Stimulated activated naive CD4-positive, alpha-beta T cell (primary cell): ENCODE data around the gene RGS7.
"Not testable (repeated sequence)": the region's sequence is repeated elsewhere in the genome, so short reads cannot be mapped to it uniquely, and the experiment has no call there.

Experiments used
- DNase-seq, 6 experiments: peaks; one replicate each; lab custom pipeline; 2025; lab: John Stamatoyannopoulos, UW

RGS7 gene

GRCh38 chr1:241271427-241271826 is 85.6 kb downstream of the RGS7 start:
- DNase-seq = no peak

DNA sequence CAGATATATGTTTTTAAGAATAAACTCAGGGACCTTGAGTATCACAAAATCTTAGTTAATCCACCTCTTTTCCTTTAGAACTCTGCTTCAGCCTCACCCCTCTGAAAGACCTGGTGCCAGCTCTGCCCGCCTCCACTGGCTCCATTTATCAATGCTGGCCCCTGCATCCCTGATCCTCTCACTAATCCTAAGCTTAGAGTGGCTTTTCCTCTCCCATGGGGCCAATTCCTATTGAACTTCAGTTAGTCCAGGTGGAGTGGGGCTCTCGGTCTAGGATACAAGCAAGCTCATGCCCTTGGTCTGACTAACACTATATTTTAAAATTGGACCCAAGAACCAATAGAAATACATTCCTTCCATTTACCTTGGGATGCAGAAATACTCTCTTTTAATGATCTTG is 87.0 kb downstream of the RGS7 start:
- DNase-seq = no peak

DNA sequence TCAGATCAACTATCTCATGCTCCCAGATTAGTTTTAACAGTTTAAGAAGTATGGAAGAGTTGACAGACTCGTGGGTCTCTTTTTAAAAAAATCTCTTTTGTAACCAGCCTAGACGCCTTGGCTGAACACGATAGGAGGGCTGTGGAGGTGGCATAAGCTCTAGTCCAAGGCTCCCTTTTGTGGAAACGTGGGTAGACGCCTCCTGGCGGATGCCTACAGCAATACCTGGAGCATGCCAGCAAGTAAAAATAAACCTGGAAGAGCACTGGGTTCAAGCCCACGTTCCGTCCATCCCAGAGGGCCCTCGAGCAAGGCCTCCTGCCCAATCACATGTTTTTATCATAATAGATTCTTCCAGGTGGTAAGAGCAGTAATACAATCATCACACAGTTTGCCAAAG is 87.9 kb downstream of the RGS7 start:
- no peak for DNase-seq

- DNase-seq = no peak
These were observed 90.9 kb downstream of the RGS7 start for GRCh38 chr1:241266121-241266520.

DNA sequence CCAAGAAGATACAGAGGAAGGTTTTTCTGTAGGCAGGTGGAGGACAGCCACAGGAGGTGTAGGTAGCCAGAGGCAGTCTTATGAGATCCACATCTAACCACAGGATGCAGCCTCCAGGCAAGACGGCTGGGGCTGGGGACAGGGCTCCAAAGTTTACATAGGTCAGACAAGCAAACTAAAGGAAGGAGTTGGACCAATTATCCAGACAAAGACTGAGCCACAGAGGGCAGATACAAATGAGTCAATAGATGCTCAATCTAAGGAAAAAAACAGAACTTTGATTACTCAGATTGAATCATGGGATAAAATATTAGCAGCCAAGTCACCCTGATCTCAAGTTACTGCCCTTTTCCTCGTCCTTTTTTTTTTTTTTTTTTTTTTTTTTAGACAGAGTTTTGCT is 91.6 kb downstream of the RGS7 start:
- DNase-seq = no peak

GRCh38 chr1:241263346-241263745 is 93.7 kb downstream of the RGS7 start:
- no peak for DNase-seq

DNA sequence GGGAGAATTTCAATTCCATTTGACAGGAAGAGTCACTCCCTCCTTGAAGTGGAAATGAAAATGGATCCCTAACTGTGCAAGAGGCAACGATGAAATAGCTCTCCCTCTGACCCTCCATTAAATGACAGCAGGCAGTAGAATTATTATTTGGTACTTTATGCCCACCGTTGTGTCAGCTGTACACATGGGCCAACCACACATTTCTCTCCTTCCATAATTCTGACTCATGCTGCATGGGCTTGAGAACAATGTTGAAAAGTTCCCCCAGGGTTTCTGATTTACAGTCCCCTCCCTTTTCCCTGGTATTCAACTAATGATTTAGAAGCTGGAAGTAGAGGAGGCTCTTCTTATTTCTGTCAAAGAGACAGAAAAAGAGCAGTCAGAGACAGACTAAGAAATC is 103.5 kb downstream of the RGS7 start:
- DNase-seq = no peak

DNA sequence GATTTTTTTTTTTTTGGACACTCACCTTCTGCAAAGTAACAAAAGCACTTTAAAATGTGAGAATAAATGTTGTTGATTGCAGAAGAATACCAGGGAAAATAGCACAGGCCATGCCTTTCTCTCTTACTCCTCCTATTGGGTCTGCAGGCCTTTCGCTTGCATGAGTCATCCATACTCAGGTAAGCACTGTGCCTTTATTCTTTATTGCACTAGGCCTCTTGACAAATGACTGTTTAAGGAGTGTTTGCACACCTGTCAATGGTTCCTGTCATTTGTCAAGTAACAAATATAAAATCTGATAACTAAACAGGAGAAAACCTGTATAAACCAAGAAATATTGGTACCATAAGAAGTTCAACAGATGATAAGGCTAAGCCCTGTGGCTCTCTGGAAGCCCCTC is 106.5 kb downstream of the RGS7 start:
- DNase-seq = no peak

- no peak for DNase-seq
These were observed 116.9 kb downstream of the RGS7 start for GRCh38 chr1:241240069-241240468.

- no peak for DNase-seq
These were observed 119.1 kb downstream of the RGS7 start for GRCh38 chr1:241237873-241238272.

- no peak for DNase-seq
These were observed 121.6 kb downstream of the RGS7 start for GRCh38 chr1:241235256-241235897.

DNA sequence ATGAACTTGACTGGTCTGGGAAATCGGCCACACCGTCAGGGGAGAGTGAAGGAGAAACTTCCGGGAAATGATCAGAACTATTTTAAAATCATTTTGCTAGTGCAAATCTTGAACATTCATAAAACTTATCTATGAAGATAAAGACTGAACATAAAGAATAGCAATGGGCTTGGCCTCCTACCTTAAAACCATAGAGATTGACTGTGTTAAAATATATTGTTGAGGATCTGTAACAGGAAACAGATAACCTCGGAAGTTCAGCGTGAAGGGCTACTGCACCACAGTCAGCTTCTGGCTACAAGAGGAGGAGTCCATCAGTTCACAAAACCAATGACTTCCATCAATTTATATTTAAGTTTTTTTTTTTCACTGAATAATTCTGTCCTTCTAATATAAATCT is 127.3 kb downstream of the RGS7 start:
- no peak for DNase-seq

DNA sequence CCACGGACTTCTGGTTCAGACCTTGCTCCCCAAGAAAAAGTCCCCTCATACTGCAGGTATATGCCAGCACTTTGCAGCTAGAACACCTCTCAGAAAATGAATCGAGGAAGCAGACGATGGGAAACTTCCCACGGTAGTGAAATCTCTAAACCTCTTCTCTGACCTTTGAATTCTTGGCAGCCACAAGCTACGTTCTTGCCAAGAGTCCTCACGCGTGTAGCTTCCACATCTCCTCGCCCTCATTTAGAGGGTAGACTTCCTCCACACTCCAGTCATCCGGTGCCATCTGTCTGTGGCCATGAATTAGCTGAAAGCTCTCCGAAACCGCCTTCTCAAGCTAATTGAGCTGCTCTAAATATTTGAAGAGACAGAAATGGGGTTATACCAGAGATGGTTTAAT is 127.8 kb downstream of the RGS7 start:
- no peak for DNase-seq

DNA sequence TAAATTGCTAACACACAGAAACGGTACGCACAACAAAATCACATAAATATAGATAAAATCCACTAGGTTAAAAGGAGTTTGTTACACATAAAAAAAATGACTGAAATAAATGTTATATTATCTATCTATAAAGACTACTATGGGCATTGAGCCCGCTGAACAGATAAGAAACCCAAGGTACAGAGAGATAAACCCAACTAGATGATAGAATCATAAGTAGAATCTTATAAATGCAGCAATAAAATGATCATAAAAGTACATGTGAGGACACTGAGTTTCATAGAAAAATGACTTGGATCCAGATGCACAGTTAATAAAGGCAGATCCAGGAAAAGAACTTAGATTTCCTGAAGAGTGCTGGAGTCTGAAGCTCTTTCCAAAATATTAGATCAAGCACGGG is 128.7 kb downstream of the RGS7 start:
- DNase-seq = no peak

DNA sequence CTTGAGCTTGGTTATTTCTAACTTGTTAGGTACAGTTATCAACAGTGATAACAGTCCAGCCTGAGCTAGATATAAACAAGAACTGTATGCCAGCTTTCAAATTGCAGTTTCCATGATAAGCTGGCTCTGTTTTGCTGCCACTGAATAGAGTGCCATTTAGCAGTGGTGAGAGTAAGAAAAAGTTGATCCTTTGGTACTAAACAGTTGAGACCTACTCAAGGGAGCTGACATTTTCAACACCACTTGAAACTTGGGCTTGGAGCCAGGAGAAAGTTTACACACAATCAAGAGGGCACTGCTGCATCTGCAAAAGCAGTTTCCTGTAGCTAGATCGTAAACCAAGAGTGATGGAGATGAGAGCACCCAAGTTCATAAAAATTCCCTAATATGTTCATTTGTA is 131.3 kb downstream of the RGS7 start:
- no peak for DNase-seq

- DNase-seq = not testable (repeated sequence)
These were observed 132.8 kb downstream of the RGS7 start for GRCh38 chr1:241224189-241224588.

DNA sequence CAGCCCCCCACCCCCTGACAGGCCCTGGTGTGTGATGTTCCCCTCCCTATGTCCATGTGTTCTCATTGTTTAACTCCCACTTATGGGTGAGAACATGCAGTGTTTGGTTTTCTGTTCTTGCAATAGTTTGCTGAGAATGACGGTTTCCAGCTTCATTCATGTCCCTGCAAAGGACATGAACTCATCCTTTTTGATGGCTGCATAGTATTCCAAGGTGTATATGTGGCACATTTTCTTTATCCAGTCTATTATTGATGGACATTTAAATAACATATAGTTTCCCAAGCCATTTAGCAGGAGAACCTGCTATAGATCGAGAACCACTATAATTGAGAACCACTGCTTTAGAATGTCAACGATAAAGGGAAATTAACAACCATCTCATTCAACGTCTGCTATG is 134.2 kb downstream of the RGS7 start:
- DNase-seq = not testable (repeated sequence)

- DNase-seq = no peak
These were observed 135.7 kb downstream of the RGS7 start for GRCh38 chr1:241221319-241221718.

DNA sequence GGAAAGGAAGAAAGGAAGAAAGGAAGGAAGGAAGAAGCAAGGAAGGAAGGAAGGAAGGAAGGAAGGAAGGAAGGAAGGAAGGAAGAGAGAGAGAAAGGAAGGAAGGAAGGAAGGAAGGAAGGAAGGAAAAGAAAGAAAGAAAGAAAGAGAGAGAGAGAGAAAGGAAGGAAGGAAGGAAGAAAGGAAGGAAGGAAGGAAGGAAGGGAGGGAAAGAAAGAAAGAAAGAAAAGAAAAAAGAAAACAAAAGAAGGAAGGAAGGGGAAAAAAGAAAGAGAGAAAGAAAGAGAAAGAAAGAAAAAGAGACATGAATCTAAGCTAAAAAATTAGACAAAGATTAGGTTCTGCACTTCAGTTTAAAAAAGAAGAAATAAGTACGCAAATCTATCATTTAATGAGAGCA is 136.1 kb downstream of the RGS7 start:
- DNase-seq = not testable (repeated sequence)

GRCh38 chr1:241219449-241219848 is 137.6 kb downstream of the RGS7 start:
- no peak for DNase-seq

DNA sequence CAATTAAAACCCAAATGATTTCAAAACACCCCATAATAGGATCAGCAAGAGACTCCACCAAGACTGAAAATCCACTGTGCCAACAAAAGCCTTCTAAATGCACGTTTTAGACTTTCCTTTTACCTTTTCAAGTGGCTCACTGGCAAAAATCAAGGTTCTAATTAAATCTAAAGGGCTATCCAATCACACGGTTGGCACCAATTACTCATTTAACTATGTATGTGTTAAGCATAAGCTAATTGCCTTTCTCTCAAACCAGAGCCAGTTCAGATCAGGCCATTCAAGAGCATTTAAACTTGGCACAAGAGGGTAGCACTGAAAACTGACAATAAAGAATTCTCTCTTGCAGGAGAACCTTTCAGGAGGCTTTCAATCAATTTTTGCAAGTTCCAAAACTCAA is 139.5 kb downstream of the RGS7 start:
- DNase-seq = no peak

- no peak for DNase-seq
These were observed 141.3 kb downstream of the RGS7 start for GRCh38 chr1:241215683-241216082.

- no peak for DNase-seq
These were observed 141.8 kb downstream of the RGS7 start for GRCh38 chr1:241215203-241215602.

DNA sequence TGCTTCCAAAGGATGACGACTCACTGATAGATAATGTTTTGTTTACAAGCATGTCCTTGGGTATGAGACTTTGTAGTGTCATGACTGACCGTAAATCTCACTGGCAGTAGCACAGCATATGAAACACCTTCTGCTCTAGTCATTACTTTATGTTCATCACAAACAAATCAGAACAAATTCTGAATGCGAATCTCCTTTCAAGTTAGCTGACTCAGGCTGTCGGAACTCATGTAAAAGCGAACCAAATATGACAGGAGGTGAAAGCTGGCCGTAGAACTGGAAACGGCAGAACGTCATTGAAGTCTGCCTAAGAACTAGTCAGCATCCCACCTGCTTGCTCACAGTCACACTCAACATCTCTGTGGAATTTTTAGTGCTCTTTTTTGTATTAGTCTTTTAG is 143.9 kb downstream of the RGS7 start:
- DNase-seq = no peak

- DNase-seq = no peak
These were observed 144.4 kb downstream of the RGS7 start for GRCh38 chr1:241212628-241213027.
